A549 treated with dexamethasone at 1 μM for 4 hours (cell line): ENCODE results near the gene PAX8. TPM values are rescaled to one million over a fixed set of nuclear protein-coding genes. Genes with fewer than 3 reads are reported as not detected.

Experiments used
- total RNA-seq: library from RNA; stranded (reverse); fragments of 200-300 nt; extraction: Qiagen RNA extraction; gene quantifications from 5 replicates; pipeline ENCODE4 v1.2.3, GENCODE V29; 2022

PAX8 gene
- total RNA-seq, result 0.60 to 1.0 TPM (median 0.80 TPM) in 5 replicates

GRCh38 chr2:113278742-113279139, at the start of gene PAX8:
Gene PAX8 (minus strand): TSS chr2:113278921. CDS start chr2:113278394, 527 bp downstream.

GRCh38 chr2:113173542-113174375, 105.0 kb downstream of the PAX8 start, which contains the start of gene PSD4:
Gene PSD4 (plus strand): TSS chr2:113173971. CDS start chr2:113182457, 8,486 bp downstream.

Other genes with a start within 250 kb of the PAX8 start
- 0.09 to 0.28 TPM (median 0.13 TPM) in 3 of 5 replicates, not detected in the others for gene IL36B, start 226.1 kb downstream of the PAX8 start, total RNA-seq
- 0.03 to 0.12 TPM in 2 of 5 replicates, not detected in the others for gene IL36RN, start 219.7 kb downstream of the PAX8 start, total RNA-seq
- gene IL1F10, start 211.0 kb downstream of the PAX8 start, total RNA-seq, result not detected in 5 replicates
- gene IL1RN, start 151.3 kb downstream of the PAX8 start, total RNA-seq, result 0.30 to 0.54 TPM (median 0.37 TPM) in 5 replicates
- 11.2 to 15.2 TPM (median 14.4 TPM) in 5 replicates for gene PSD4, start 105.0 kb downstream of the PAX8 start, total RNA-seq
- gene ZNG1B, start 158.8 kb upstream of the PAX8 start, total RNA-seq, result 35.7 to 49.7 TPM (median 37.2 TPM) in 5 replicates
- 0.09 to 0.54 TPM (median 0.41 TPM) in 5 replicates for gene FOXD4L1, start 219.7 kb upstream of the PAX8 start, total RNA-seq